ENCODE results near the gene TBX19.

TBX19 gene

GRCh38 chr1:168280296-168280927 lies at the start of gene TBX19:
Gene TBX19, plus strand, starts transcription at chr1:168280877. Its CDS starts 214 bp downstream, at chr1:168281091.
- no peak for DNase-seq

- DNase-seq, result peak; percentile 5 to 42
Measured at GRCh38 chr1:168234846-168235547, 45.7 kb upstream of the TBX19 start.

GRCh38 chr1:168235548-168235885 lies 45.2 kb upstream of the TBX19 start:
- DNase-seq, result no peak

GRCh38 chr1:168235937-168236336 lies 44.7 kb upstream of the TBX19 start:
- no peak for DNase-seq

GRCh38 chr1:168236836-168237611 lies 43.7 kb upstream of the TBX19 start:
- DNase-seq, result no peak

GRCh38 chr1:168243198-168243597 lies 37.5 kb upstream of the TBX19 start:
- no peak for DNase-seq

- DNase-seq, result no peak
Measured at GRCh38 chr1:168243636-168244212, 37.0 kb upstream of the TBX19 start.

- no peak for DNase-seq
Measured at GRCh38 chr1:168245042-168245441, 35.6 kb upstream of the TBX19 start.

- DNase-seq, result no peak
Measured at GRCh38 chr1:168246506-168246905, 34.2 kb upstream of the TBX19 start.

GRCh38 chr1:168252204-168252733 lies 28.4 kb upstream of the TBX19 start:
- DNase-seq, result no peak

- no peak for DNase-seq
Measured at GRCh38 chr1:168256164-168256563, 24.5 kb upstream of the TBX19 start.

- no peak for DNase-seq
Measured at GRCh38 chr1:168257397-168257796, 23.3 kb upstream of the TBX19 start.

- DNase-seq, result no peak
Measured at GRCh38 chr1:168259567-168259966, 21.1 kb upstream of the TBX19 start.

GRCh38 chr1:168260393-168260792 lies 20.3 kb upstream of the TBX19 start:
- DNase-seq, result peak; percentile 5 to 67

GRCh38 chr1:168261390-168261789 lies 19.3 kb upstream of the TBX19 start:
- no peak for DNase-seq

- no peak for DNase-seq
Measured at GRCh38 chr1:168263130-168263529, 17.5 kb upstream of the TBX19 start.

- DNase-seq, result no peak
Measured at GRCh38 chr1:168264296-168264695, 16.4 kb upstream of the TBX19 start.

- DNase-seq, result no peak
Measured at GRCh38 chr1:168265596-168265995, 15.1 kb upstream of the TBX19 start.

- no peak for DNase-seq
Measured at GRCh38 chr1:168266644-168267186, 14.0 kb upstream of the TBX19 start.

GRCh38 chr1:168271636-168272035 lies 9.0 kb upstream of the TBX19 start:
- DNase-seq, result no peak

GRCh38 chr1:168273575-168273974 lies 7.1 kb upstream of the TBX19 start:
- DNase-seq, result no peak

GRCh38 chr1:168279253-168279652 lies 1.4 kb upstream of the TBX19 start:
- DNase-seq, result no peak

All from NCI-H524 (cell line).